Cardiac fibroblast (primary cell): ENCODE data around the gene TSPAN9.
A peak's percentile ranks its signal among the peaks of the same experiment; 100 is the strongest.

Experiments used
- DNase-seq, 2 donors: peaks; one replicate each; pipeline versions ENCODE4 v3.0.0 to v3.0.0-alpha.2; 2010; ENCODE audit warnings: low read depth in 2 of 2
- H3K4me3 ChIP-seq, 2 donors: replicated peaks in 1 of 2; 1 replicate in 1 of 2; 2 replicates in 1 of 2; pipeline ENCODE4 v1.5.1; 2011; ENCODE audit warnings: low read depth in 2 of 2, low read length in 2 of 2, mild to moderate bottlenecking in 2 of 2, moderate library complexity in 1 of 2
- TF ChIP-seq, protein P1 (sequence below): IDR thresholded peaks from one replicate; pipeline ENCODE4 v1.5.1; 2011; ENCODE audit warnings: low read depth, mild to moderate bottlenecking, low read length, inconsistent platforms

Gene TSPAN9

DNA sequence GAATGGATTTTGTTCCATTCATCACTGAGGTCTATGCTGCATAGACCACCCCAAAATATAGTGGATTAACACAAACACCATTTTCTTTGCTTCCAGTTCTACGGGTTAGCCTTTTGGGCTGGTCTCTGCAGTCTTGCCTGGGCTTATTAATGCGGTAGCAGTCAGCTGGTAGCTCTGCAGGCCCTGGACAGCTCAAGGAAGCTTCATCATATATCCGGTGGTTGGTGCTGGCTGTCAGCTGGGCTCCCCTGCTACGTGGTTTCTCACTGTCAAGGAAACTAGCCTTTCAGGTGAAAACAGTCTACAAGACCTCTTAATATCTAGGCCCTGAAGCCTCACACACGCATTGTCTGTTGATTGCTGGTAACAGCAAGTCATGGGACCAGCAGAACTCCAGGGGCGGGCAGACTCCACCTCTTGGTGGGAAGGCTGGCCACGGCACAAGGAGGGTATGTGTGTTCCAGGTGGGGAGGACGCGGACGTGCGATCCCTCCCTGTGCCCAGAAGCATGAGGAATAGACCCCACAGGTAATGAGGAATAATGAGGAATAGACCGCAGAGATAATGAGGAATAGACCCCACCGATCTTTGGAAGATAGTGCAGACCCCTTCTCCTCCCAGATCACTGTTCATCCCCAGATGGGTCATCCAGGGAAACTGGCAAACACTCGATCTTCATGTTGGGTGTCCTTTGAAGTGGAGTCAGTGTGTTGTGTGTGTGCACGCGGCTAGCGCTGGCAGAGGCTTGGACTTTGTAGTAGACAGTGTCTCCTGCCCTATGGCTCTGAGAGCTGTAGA, 13.3 kb downstream of the TSPAN9 start:
- TF ChIP-seq, protein P1, sequence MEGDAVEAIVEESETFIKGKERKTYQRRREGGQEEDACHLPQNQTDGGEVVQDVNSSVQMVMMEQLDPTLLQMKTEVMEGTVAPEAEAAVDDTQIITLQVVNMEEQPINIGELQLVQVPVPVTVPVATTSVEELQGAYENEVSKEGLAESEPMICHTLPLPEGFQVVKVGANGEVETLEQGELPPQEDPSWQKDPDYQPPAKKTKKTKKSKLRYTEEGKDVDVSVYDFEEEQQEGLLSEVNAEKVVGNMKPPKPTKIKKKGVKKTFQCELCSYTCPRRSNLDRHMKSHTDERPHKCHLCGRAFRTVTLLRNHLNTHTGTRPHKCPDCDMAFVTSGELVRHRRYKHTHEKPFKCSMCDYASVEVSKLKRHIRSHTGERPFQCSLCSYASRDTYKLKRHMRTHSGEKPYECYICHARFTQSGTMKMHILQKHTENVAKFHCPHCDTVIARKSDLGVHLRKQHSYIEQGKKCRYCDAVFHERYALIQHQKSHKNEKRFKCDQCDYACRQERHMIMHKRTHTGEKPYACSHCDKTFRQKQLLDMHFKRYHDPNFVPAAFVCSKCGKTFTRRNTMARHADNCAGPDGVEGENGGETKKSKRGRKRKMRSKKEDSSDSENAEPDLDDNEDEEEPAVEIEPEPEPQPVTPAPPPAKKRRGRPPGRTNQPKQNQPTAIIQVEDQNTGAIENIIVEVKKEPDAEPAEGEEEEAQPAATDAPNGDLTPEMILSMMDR, result no peak
- no peak overlapping the region for H3K4me3 ChIP-seq
- no peak for DNase-seq

- H3K4me3 ChIP-seq, result no peak overlapping the region
- no peak for DNase-seq
- TF ChIP-seq, protein P1, result no peak
Measured at GRCh38 chr12:3091038-3091319, 13.8 kb downstream of the TSPAN9 start.

GRCh38 chr12:3091382-3092241, 14.4 kb downstream of the TSPAN9 start:
- no peak for DNase-seq
- TF ChIP-seq, protein P1, result no peak
- H3K4me3 ChIP-seq, result no peak overlapping the region

DNA sequence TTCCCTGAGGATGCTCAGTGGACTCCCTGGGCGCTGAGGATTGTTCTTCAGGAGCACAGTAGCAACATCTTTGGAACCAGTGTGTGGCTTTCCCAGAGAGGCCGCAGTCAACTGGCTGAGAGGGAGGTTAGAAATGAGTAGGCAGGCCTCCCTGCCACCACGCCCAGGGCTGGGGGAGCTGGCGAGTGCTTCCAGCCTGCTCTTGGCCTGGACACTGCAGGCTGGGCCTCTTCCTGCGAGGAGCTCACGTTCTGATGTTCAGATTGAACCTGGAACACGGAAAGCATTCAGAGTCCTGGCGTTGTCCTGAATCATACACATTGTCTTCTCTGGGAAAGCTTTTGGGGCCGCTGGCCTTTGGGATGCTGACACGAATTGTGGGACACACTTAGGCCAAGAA, 15.6 kb downstream of the TSPAN9 start:
- TF ChIP-seq, protein P1, result no peak
- no peak overlapping the region for H3K4me3 ChIP-seq

DNA sequence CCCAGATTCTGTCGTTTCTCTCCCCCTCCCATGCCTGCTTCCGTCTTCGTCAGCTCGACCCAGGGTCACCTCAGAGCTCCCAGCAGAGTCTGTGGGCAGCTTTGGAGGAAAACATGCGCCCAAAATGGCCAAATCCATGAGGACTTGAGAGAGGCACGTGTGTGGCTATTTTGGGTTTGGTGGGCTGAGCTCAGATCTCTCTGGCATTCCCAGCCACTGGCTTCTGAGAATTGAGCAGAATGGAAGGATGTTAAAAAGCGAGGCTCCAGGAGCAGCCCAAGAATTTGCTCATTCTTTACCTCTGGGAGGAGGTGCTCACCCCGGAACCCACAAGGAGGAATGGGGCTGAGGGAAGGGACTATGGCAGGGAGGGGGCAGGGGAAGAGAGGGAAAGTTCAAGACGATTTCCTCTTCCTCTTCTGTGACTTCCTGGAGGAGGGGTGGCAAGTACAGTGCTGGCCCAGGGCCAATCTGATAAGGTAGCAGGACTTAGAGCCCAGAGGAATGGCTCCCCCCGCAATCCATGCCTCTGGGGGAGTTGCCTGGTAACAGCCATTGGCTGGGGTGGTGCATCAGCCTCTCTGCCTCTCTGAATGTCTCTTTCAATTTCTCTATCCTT, 20.1 kb downstream of the TSPAN9 start:
- TF ChIP-seq, protein P1, result no peak
- peak; percentile 80 to 94 for DNase-seq
- H3K4me3 ChIP-seq, result peak overlapping the region in 1 of 2 donors; percentile 13

More for the DNA sequence above, 15.6 kb downstream of the TSPAN9 start:
- no peak for DNase-seq

DNA sequence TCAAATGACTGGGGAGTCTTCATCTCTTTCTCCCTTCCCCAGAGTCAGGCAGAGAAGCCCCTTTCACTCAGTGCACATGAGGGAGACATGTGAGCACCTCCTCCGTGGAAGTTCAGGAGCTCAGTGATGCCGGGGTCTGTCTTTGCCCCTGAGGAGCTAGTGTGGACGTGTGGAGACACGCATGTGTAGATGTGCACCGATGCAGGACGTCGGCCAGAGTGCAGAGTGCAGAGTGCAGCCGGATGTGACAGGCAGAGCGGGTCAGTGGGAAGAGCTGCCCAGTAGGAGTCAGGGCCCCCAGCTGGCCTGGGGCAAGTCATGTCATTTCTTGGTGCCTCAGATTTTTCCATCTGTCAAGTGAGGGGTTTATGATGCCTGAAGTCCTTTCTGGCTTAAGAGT, 20.7 kb downstream of the TSPAN9 start:
- TF ChIP-seq, protein P1, result no peak
- no peak for DNase-seq
- H3K4me3 ChIP-seq, result peak overlapping the region in 1 of 2 donors; percentile 13
